IMR-90 (cell line): Measurements from ENCODE around the gene WBP2. TPM values are rescaled to one million over a fixed set of nuclear protein-coding genes. Genes with fewer than 3 reads are reported as not detected.

ENCODE experiments used
- ATAC-seq: fragments of 200-7000 bp; cut with Tn5 transposase; 2 replicates; pipeline ENCODE4 v1.9.1; 2020; ENCODE audit warnings: low read depth, mild to moderate bottlenecking, moderate library complexity
- BruUV-seq: library from RNA; stranded (reverse); fragments of 400-500 nt; replicated peaks from 2 replicates; lab custom pipeline; 2021; lab: Mats Ljungman, UMichigan
- CTCF ChIA-PET: fragments of 300-600 bp; formaldehyde crosslinking; extraction: SDS; loops from one replicate; lab custom pipeline; 2021; ENCODE audit warnings: antibody characterized with exemption; lab: Yijun Ruan, JAX
- POLR2A ChIA-PET: fragments of 300-600 bp; sonication (Branson Sonifier 250); formaldehyde crosslinking; loops from one replicate; lab custom pipeline; 2022; ENCODE audit warnings: antibody characterized with exemption; ENCODE audit not compliant: unreplicated experiment; lab: Charles Lee
- DNase-seq: peaks from one replicate; pipeline ENCODE4 v3.0.0; 2013
- H2AFZ ChIP-seq: replicated peaks from 2 replicates; pipeline ENCODE3; 2013; ENCODE audit warnings: low read length, mild to moderate bottlenecking; ENCODE audit not compliant: poor library complexity
- H2AK5ac ChIP-seq: 2 replicates; pipeline ENCODE4 v1.6.1; 2013; ENCODE audit warnings: low read depth, low read length, inconsistent platforms
- H2AK9ac ChIP-seq: replicated peaks from 2 replicates; pipeline ENCODE3; 2013; ENCODE audit warnings: mild to moderate bottlenecking, low read depth, low read length, moderate library complexity; ENCODE audit not compliant: poor library complexity
- H2BK120ac ChIP-seq: 2 replicates; pipeline ENCODE4 v1.6.1; 2013; ENCODE audit warnings: low read depth, low read length, inconsistent platforms
- H2BK15ac ChIP-seq: 3 replicates; pipeline ENCODE4 v1.6.1; 2013; ENCODE audit warnings: low read depth, low read length, inconsistent platforms
- H2BK20ac ChIP-seq: 2 replicates; pipeline ENCODE4 v1.6.1; 2013; ENCODE audit warnings: low read depth, mild to moderate bottlenecking, inconsistent platforms, low read length, moderate library complexity
- H2BK5ac ChIP-seq: 2 replicates; pipeline ENCODE4 v1.6.1; 2013; ENCODE audit warnings: mild to moderate bottlenecking, low read depth, low read length, inconsistent platforms; ENCODE audit not compliant: poor library complexity, severe bottlenecking
- H3K14ac ChIP-seq: replicated peaks from 2 replicates; pipeline ENCODE4 v1.6.1; 2013; ENCODE audit warnings: low read depth, low read length, inconsistent platforms
- H3K18ac ChIP-seq: 2 replicates; pipeline ENCODE4 v1.6.1; 2013; ENCODE audit warnings: low read depth, low read length, control low read depth
- H3K23ac ChIP-seq: 2 replicates; pipeline ENCODE4 v1.6.1; 2013; ENCODE audit warnings: low read depth, low read length, inconsistent platforms
- H3K27ac ChIP-seq: 2 replicates; pipeline ENCODE4 v1.5.1; 2013; ENCODE audit warnings: mild to moderate bottlenecking, control low read depth, low read length; ENCODE audit not compliant: insufficient read depth
- H3K27me3 ChIP-seq: 2 replicates; pipeline ENCODE4 v1.6.1; 2013; ENCODE audit warnings: low read length; ENCODE audit not compliant: control insufficient read depth, insufficient read depth
- H3K36me3 ChIP-seq: 2 replicates; pipeline ENCODE4 v1.6.1; 2013; ENCODE audit warnings: low read length, mixed read lengths; ENCODE audit not compliant: control insufficient read depth, insufficient read depth
- H3K4ac ChIP-seq: 2 replicates; pipeline ENCODE4 v1.6.1; 2013; ENCODE audit warnings: low read depth, low read length, inconsistent platforms
- H3K4me1 ChIP-seq: 2 replicates; pipeline ENCODE4 v1.6.1; 2013; ENCODE audit warnings: low read length, mixed read lengths; ENCODE audit not compliant: control insufficient read depth, insufficient read depth
- H3K4me2 ChIP-seq: 2 replicates; pipeline ENCODE4 v1.6.1; 2013; ENCODE audit warnings: low read depth, mild to moderate bottlenecking, control low read depth, low read length, moderate library complexity
- H3K4me3 ChIP-seq: 2 replicates; pipeline ENCODE4 v1.5.1; 2013; ENCODE audit warnings: low read depth, mild to moderate bottlenecking, control low read depth, low read length, moderate library complexity; ENCODE audit not compliant: insufficient read depth
- H3K56ac ChIP-seq: 2 replicates; pipeline ENCODE4 v1.6.1; 2013; ENCODE audit warnings: low read length, inconsistent platforms; ENCODE audit not compliant: insufficient read depth; ENCODE audit errors: extremely low read depth
- H3K79me1 ChIP-seq, 2 experiments: 2 replicates each; pipeline ENCODE4 v1.6.1; 2013; ENCODE audit warnings: low read length in 2 of 2, inconsistent platforms in 1 of 2, low read depth in 1 of 2
- H3K9ac ChIP-seq: 2 replicates; pipeline ENCODE4 v1.6.1; 2013; ENCODE audit warnings: low read depth, low read length, control low read depth
- H3K9me1 ChIP-seq: 2 replicates; pipeline ENCODE4 v1.6.1; 2013; ENCODE audit warnings: low read length, inconsistent platforms; ENCODE audit not compliant: insufficient read depth
- H3K9me3 ChIP-seq: 2 replicates; pipeline ENCODE4 v1.6.1; 2013; ENCODE audit warnings: low read length; ENCODE audit not compliant: control insufficient read depth, insufficient read depth
- H4K20me1 ChIP-seq: 2 replicates; pipeline ENCODE4 v1.6.1; 2013; ENCODE audit warnings: low read length, inconsistent platforms; ENCODE audit not compliant: insufficient read depth
- H4K5ac ChIP-seq: 2 replicates; pipeline ENCODE4 v1.6.1; 2013; ENCODE audit warnings: mild to moderate bottlenecking, low read depth, low read length, control low read depth
- H4K8ac ChIP-seq, 2 experiments: 2 replicates each; pipeline ENCODE4 v1.6.1; 2013; ENCODE audit warnings: low read depth in 2 of 2, low read length in 2 of 2, control low read depth in 1 of 2, inconsistent platforms in 1 of 2
- H4K91ac ChIP-seq: 2 replicates; pipeline ENCODE4 v1.6.1; 2013; ENCODE audit warnings: low read depth, low read length, inconsistent platforms; ENCODE audit not compliant: insufficient read depth
- BHLHE40 ChIP-seq: fragments of 150-350 bp; IDR thresholded peaks from 2 replicates; pipeline ENCODE4 v1.6.1; 2016; ENCODE audit warnings: mild to moderate bottlenecking, low read depth, low read length
- CEBPB ChIP-seq: IDR thresholded peaks from 2 replicates; pipeline ENCODE4 v1.6.1; 2012; ENCODE audit warnings: low read depth, low read length, improper control_type of control experiment
- CHD1 ChIP-seq: IDR thresholded peaks from 2 replicates; pipeline ENCODE4 v1.6.1; 2012; ENCODE audit warnings: low read depth, low read length, improper control_type of control experiment
- CTCF ChIP-seq: conservative IDR thresholded peaks from 2 replicates; pipeline ENCODE4 v1.5.1; 2012; ENCODE audit warnings: mild to moderate bottlenecking, low read depth, low read length, improper control_type of control experiment
- FOS ChIP-seq: fragments of 150-350 bp; IDR thresholded peaks from 2 replicates; pipeline ENCODE4 v1.6.1; 2016; ENCODE audit warnings: low read depth, low read length
- MAFK ChIP-seq: IDR thresholded peaks from 2 replicates; pipeline ENCODE4 v1.6.1; 2012; ENCODE audit warnings: low read depth, low read length, improper control_type of control experiment
- MAZ ChIP-seq: IDR thresholded peaks from 2 replicates; pipeline ENCODE4 v1.6.1; 2012; ENCODE audit warnings: low read depth, mild to moderate bottlenecking, low read length, improper control_type of control experiment, moderate library complexity, borderline replicate concordance
- MXI1 ChIP-seq: IDR thresholded peaks from 2 replicates; pipeline ENCODE4 v1.6.1; 2012; ENCODE audit warnings: low read depth, mild to moderate bottlenecking, low read length, moderate library complexity, borderline replicate concordance
- NFE2L2 ChIP-seq: fragments of 150-350 bp; IDR thresholded peaks from 2 replicates; pipeline ENCODE4 v1.6.1; 2016; ENCODE audit warnings: low read depth, mild to moderate bottlenecking, low read length
- POLR2A ChIP-seq: IDR thresholded peaks from 2 replicates; pipeline ENCODE4 v1.6.1; 2012; ENCODE audit warnings: mild to moderate bottlenecking, low read depth, low read length
- RAD21 ChIP-seq: IDR thresholded peaks from 2 replicates; pipeline ENCODE4 v1.6.1; 2012; ENCODE audit warnings: low read length, improper control_type of control experiment
- RCOR1 ChIP-seq: IDR thresholded peaks from 2 replicates; pipeline ENCODE4 v1.6.1; 2012; ENCODE audit warnings: mild to moderate bottlenecking, low read length, improper control_type of control experiment; ENCODE audit not compliant: insufficient replicate concordance
- RFX5 ChIP-seq: IDR thresholded peaks from 2 replicates; pipeline ENCODE4 v1.8.0; 2012; ENCODE audit warnings: low read depth, mild to moderate bottlenecking, low read length, moderate library complexity
- SMC3 ChIP-seq: fragments of 150-350 bp; IDR thresholded peaks from 2 replicates; pipeline ENCODE4 v1.6.1; 2016; ENCODE audit warnings: low read depth, mild to moderate bottlenecking, antibody characterized with exemption, low read length, moderate library complexity
- USF2 ChIP-seq: fragments of 150-350 bp; IDR thresholded peaks from 2 replicates; pipeline ENCODE4 v1.6.1; 2017; ENCODE audit warnings: mild to moderate bottlenecking, antibody characterized with exemption, low read length, low read depth
- WGBS, 2 experiments: methylation state at CpG; one replicate each; pipeline versions ENCODE4 v1.1.5 to v1.1.7; 2013; ENCODE audit warnings: missing lambda C conversion rate in 2 of 2; ENCODE audit not compliant: insufficient read length in 1 of 2; ENCODE audit errors: extremely low coverage in 2 of 2; 5-methylcytosine and 5-hydroxymethylcytosine counted together
- dilution Hi-C: fragments of 300-500 bp; cut with HindIII; formaldehyde crosslinking; loops from one replicate; pipeline ENCODE4 v1.14.3; 2018; ENCODE audit warnings: low sequenced_read_pairs; ENCODE audit not compliant: unreplicated experiment
- in situ Hi-C: fragments of 300-500 bp; cut with MboI; formaldehyde crosslinking; loops from 3 replicates; pipeline ENCODE4 v1.14.3; 2019; ENCODE audit warnings: low sequenced_read_pairs, inconsistent platforms, mixed read lengths
- intact Hi-C: fragments of 100-400 bp; cut with micrococcal nuclease; formaldehyde crosslinking; loops from 2 replicates; pipeline ENCODE4 v1.10.0; 2022
- polyA plus RNA-seq, 3 experiments: library from polyadenylated mRNA; depleted of rRNA; stranded (reverse); fragments of >200 nt; gene quantifications; 2 replicates each; pipeline ENCODE4 v1.2.3, GENCODE V29; 2012; ENCODE audit warnings: low replicate concordance in 1 of 3
- total RNA-seq: library from RNA; depleted of rRNA; stranded (reverse); fragments of >200 nt; gene quantifications from 2 replicates; pipeline ENCODE4 v1.2.3, GENCODE V29; 2012
- TF ChIP-seq, protein P1 (sequence below): fragments of 150-350 bp; IDR thresholded peaks from 2 replicates; pipeline ENCODE4 v1.6.1; 2016; ENCODE audit warnings: low read depth, mild to moderate bottlenecking, low read length, moderate library complexity, borderline replicate concordance

WBP2 gene
- total and polyA plus RNA-seq, 2 of the 4 experiments (the other 2 are of a cell fraction) = 9.0 to 35.5 TPM

DNA sequence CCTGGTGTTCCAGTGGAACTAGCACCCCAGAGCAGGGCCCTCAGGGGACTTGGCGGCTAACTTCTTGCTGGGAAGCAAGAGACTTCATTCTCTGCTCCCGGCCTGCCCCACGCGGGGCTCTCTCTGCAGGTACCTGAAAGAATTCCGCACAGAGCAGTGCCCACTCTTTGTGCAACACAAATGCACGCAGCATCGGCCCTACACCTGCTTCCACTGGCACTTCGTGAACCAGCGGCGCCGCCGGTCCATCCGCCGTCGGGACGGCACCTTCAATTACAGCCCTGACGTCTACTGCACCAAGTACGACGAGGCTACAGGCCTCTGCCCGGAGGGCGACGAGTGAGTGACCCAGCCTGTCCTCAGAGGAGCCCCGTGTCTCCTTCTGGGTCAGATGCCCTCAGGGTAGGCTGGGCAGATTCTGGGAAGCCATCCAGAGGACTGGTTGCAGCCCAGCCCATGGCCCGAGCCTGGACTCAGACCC is 45.5 kb downstream of the WBP2 start:
- H2BK120ac ChIP-seq = no peak overlapping the region
- no peak for DNase-seq
- H3K36me3 ChIP-seq = peaks cover 37% of the 10 kb centered on the region
- no peaks in the 10 kb centered on the region for H3K27me3 ChIP-seq
- H2BK20ac ChIP-seq = no peak overlapping the region
- no peak overlapping the region for H4K5ac ChIP-seq
- H3K9ac ChIP-seq = no peak overlapping the region
- CTCF ChIA-PET = no interaction called here
- H2BK5ac ChIP-seq = no peak overlapping the region
- POLR2A ChIA-PET = no interaction called here
- no peak overlapping the region for H2AK9ac ChIP-seq
- H3K14ac ChIP-seq = no peak overlapping the region
- dilution Hi-C loops (no loop called here), intact Hi-C loops (no loop called here), in situ Hi-C loops (no loop called here)
- H3K79me1 ChIP-seq = peaks cover 11 to 43% of the 10 kb centered on the region in 2 experiments; a peak in 3 of 4 replicates
- no peak overlapping the region for H3K23ac ChIP-seq
- H3K9me1 ChIP-seq = peaks cover 10% of the 10 kb centered on the region; the same call in 1 of the 2 replicates
- no peak overlapping the region for H4K8ac ChIP-seq
- H3K4ac ChIP-seq = no peak overlapping the region
- H3K4me2 ChIP-seq = no peak overlapping the region
- peaks cover 24% of the 10 kb centered on the region for H4K20me1 ChIP-seq
- H3K27ac ChIP-seq = no peak overlapping the region
- no peak for TF ChIP-seq MAFK
- no peak for TF ChIP-seq RCOR1
- no peak for TF ChIP-seq USF2
- TF ChIP-seq MAZ = no peak
- TF ChIP-seq POLR2A = no peak
- no peak for TF ChIP-seq BHLHE40
- TF ChIP-seq CTCF = no peak
- TF ChIP-seq RAD21 = no peak
- TF ChIP-seq, protein P1, sequence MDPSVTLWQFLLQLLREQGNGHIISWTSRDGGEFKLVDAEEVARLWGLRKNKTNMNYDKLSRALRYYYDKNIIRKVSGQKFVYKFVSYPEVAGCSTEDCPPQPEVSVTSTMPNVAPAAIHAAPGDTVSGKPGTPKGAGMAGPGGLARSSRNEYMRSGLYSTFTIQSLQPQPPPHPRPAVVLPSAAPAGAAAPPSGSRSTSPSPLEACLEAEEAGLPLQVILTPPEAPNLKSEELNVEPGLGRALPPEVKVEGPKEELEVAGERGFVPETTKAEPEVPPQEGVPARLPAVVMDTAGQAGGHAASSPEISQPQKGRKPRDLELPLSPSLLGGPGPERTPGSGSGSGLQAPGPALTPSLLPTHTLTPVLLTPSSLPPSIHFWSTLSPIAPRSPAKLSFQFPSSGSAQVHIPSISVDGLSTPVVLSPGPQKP = no peak
- no peak for TF ChIP-seq CHD1
- TF ChIP-seq RFX5 = no peak
- TF ChIP-seq MXI1 = no peak
- TF ChIP-seq FOS = no peak
- TF ChIP-seq NFE2L2 = no peak
- TF ChIP-seq SMC3 = no peak
- TF ChIP-seq CEBPB = no peak
- WGBS, 2 experiments = 94% methylated on average over 20 of the region's 24 CpGs; no CpG with 5 or more reads in 1 of the 2 experiments
- no TSS peak for BruUV-seq
- ATAC-seq = no peak
- no peak overlapping the region for H3K18ac ChIP-seq
- H2BK15ac ChIP-seq = no peak overlapping the region
- no peak overlapping the region for H3K4me3 ChIP-seq
- no peak overlapping the region for H2AK5ac ChIP-seq
- no peaks in the 10 kb centered on the region for H3K9me3 ChIP-seq
- no peak overlapping the region for H3K56ac ChIP-seq
- H2AFZ ChIP-seq = no peak overlapping the region
- no peak overlapping the region for H4K91ac ChIP-seq
- H3K4me1 ChIP-seq = peaks cover 2% of the 10 kb centered on the region
